GM12874 (cell line): Measurements from ENCODE around the gene CD52.

ENCODE experiments used
- TF ChIP-seq, protein P1 (sequence below): IDR thresholded peaks from 2 replicates; pipeline ENCODE4 v1.5.1; 2011; ENCODE audit warnings: low read depth, mild to moderate bottlenecking, control low read depth, low read length, moderate library complexity; ENCODE audit not compliant: insufficient read depth

CD52 gene

DNA sequence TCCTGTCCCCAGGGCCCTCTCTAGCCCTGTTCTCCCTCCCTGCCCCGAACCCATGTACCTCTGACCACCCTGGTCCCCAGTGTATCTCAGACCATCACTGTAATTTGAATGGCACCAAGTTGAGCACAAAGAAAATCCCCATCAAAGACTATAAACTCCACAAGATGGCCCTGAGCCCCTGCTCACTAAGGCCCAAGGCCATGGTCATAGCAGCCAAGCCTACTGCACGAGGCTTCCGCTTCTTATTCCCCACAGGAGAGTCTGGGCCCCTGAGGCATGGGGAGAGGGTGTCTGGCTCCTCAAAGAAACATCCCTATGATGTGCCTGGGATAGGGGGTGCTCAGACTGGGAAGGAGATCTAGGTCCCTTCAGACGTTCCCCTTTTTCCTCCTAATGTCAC is 50.2 kb downstream of the CD52 start:
- TF ChIP-seq, protein P1, sequence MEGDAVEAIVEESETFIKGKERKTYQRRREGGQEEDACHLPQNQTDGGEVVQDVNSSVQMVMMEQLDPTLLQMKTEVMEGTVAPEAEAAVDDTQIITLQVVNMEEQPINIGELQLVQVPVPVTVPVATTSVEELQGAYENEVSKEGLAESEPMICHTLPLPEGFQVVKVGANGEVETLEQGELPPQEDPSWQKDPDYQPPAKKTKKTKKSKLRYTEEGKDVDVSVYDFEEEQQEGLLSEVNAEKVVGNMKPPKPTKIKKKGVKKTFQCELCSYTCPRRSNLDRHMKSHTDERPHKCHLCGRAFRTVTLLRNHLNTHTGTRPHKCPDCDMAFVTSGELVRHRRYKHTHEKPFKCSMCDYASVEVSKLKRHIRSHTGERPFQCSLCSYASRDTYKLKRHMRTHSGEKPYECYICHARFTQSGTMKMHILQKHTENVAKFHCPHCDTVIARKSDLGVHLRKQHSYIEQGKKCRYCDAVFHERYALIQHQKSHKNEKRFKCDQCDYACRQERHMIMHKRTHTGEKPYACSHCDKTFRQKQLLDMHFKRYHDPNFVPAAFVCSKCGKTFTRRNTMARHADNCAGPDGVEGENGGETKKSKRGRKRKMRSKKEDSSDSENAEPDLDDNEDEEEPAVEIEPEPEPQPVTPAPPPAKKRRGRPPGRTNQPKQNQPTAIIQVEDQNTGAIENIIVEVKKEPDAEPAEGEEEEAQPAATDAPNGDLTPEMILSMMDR: no peak

DNA sequence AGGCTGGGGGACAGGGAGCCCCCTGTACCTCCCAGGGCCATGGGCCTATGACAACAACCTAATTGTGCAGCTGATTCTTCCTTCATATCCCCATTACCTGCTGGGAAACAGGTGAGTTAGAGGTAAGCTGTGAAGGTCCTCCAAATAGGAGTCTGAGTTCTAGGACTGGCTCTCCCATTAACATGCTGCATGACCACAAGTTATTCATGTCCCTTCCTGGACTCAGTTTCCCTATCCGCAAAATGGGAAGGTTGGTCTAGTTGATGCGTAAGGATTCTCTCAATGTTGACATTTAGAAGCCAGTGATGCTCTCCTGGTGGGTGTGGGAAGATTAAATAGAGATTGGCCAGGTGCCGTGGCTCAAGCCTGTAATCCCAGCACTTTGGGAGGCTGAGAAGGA is 50.7 kb downstream of the CD52 start:
- TF ChIP-seq, protein P1: no peak
